DND-41 (cell line): Measurements from ENCODE around the gene CST9L.

Experiments
- CTCF ChIP-seq: IDR thresholded peaks from 2 replicates; pipeline ENCODE4 v1.5.1; 2012; ENCODE audit warnings: borderline replicate concordance, low read length, moderate library complexity, mild to moderate bottlenecking; ENCODE audit not compliant: poor library complexity, severe bottlenecking; ENCODE audit errors: extremely low read depth
- EZH2 ChIP-seq: IDR thresholded peaks from 3 replicates; pipeline ENCODE4 v1.6.1; 2012; ENCODE audit warnings: borderline replicate concordance, low read depth, mild to moderate bottlenecking, moderate library complexity, low read length, inconsistent platforms; ENCODE audit not compliant: severe bottlenecking

GRCh38 chr20:23606652-23607049 is 38.4 kb upstream of the CST9L start:
- TF ChIP-seq CTCF (peak; percentile 99), EZH2 (no peak)
